Measurements from ENCODE around the gene EYA2.

GRCh38 chr20:47118641-47119040 is 224.0 kb downstream of the EYA2 start:
- no peak for TF ChIP-seq EZH2 (IDR thresholded peaks at IDR 0.05; ENCODE audit: borderline replicate concordance, low read depth, low read length, poor library complexity, severe bottlenecking)
- no peak for TF ChIP-seq CTCF (conservative IDR thresholded peaks at IDR 0.05; ENCODE audit: low read depth, low read length)

Measured in A673 (cell line).